Esophagus squamous epithelium (tissue), 5 donors: ENCODE data around the gene TEX19. TPM values are rescaled to one million over a fixed set of nuclear protein-coding genes. Genes with fewer than 3 reads are reported as not detected.
A peak's percentile ranks its signal among the peaks of the same experiment; 100 is the strongest.

Experiments
- DNase-seq: peaks from one replicate; lab custom pipeline; 2025; lab: John Stamatoyannopoulos, UW
- H3K27ac ChIP-seq, 4 donors: fragments of 200-600 bp; sonication (generic); one replicate each; pipeline ENCODE4 v1.5.1; 2016 to 2019; ENCODE audit warnings: mild to moderate bottlenecking in 1 of 4
- H3K27me3 ChIP-seq, 4 donors: fragments of 200-600 bp; sonication (generic); 1 replicate in 3 of 4; 2 replicates in 1 of 4; pipeline versions ENCODE4 v1.5.1 to v1.6.0; 2017 to 2021; ENCODE audit warnings: antibody characterized with exemption in 1 of 4
- H3K36me3 ChIP-seq, 3 donors: fragments of 200-600 bp; sonication (generic); one replicate each; pipeline ENCODE4 v1.5.1; 2016 to 2019
- H3K4me1 ChIP-seq, 3 donors: fragments of 200-600 bp; sonication (generic); one replicate each; pipeline ENCODE4 v1.5.1; 2017 to 2019
- H3K4me3 ChIP-seq, 4 donors: fragments of 200-600 bp; sonication (generic); 1 replicate in 3 of 4; 2 replicates in 1 of 4; pipeline ENCODE4 v1.5.1; 2016 to 2019; ENCODE audit warnings: mild to moderate bottlenecking in 2 of 4, moderate library complexity in 1 of 4
- H3K9me3 ChIP-seq, 3 donors: fragments of 200-600 bp; sonication (generic); one replicate each; pipeline ENCODE4 v1.5.1; 2016 to 2019
- CTCF ChIP-seq, 6 experiments: fragments of 450-650 bp in 4 of 6; fragments of 200-600 bp in 2 of 6; sonication (generic) in 2 of 6; IDR thresholded peaks; one replicate each; pipeline ENCODE4 v1.5.1; 2016 to 2019; ENCODE audit warnings: antibody characterized with exemption in 6 of 6, mild to moderate bottlenecking in 4 of 6, moderate library complexity in 4 of 6
- POLR2A ChIP-seq, 4 donors: fragments of 450-650 bp; IDR thresholded peaks; one replicate each; pipeline ENCODE4 v1.6.1; 2017; ENCODE audit warnings: antibody characterized with exemption in 4 of 4, mild to moderate bottlenecking in 4 of 4, moderate library complexity in 3 of 4
- WGBS, 2 donors: methylation state at CpG; one replicate each; pipeline ENCODE4 v1.1.5; 2018; 5-methylcytosine and 5-hydroxymethylcytosine counted together
- intact Hi-C: fragments of 100-400 bp; cut with DNase I; formaldehyde crosslinking; loops from one replicate; pipeline ENCODE4 v1.15.0; 2022
- total RNA-seq, 4 donors: library from RNA; depleted of rRNA; stranded (reverse); fragments of >200 nt; gene quantifications; one replicate each; pipeline ENCODE4 v1.1.0, GENCODE V29; 2016
- donor health status: DM: yes; HTN: yes; CAD: no.

The TEX19 gene
- total RNA-seq, 4 donors from 2014 or later = not detected

- DNase-seq = no peak
- intact Hi-C loops = no loop called here
- peaks cover 0 to 40% (median 8%) of the 10 kb centered on the region in 3 donors for H3K4me1 ChIP-seq
- peaks cover 0 to 75% (median 0%) of the 10 kb centered on the region in 3 donors for H3K36me3 ChIP-seq
- no peaks in the 10 kb centered on the region for H3K27me3 ChIP-seq
- H3K9me3 ChIP-seq = no peaks in the 10 kb centered on the region
- TF ChIP-seq POLR2A (IDR thresholded peaks at IDR 0.05) = no peak
- TF ChIP-seq CTCF (IDR thresholded peaks at IDR 0.05) = no peak
- peak overlapping the region in 1 of 4 donors; percentile 28 for H3K27ac ChIP-seq
- no peak overlapping the region for H3K4me3 ChIP-seq
- 58 to 85% methylated on average over 16 to 19 of the region's 19 CpGs for WGBS, 2 donors
These were observed 41.8 kb downstream of the TEX19 start for GRCh38 chr17:82400830-82401229.

- no peak for DNase-seq
- Histone ChIP-seq H3K4me3 (no peak overlapping the region), H3K27ac (no peak overlapping the region), H3K9me3 (no peaks in the 10 kb centered on the region), H3K4me1 (peaks cover 0 to 27% (median 8%) of the 10 kb centered on the region in 3 donors), H3K27me3 (no peaks in the 10 kb centered on the region), H3K36me3 (peaks cover 0 to 80% (median 0%) of the 10 kb centered on the region in 3 donors)
- TF ChIP-seq CTCF (IDR thresholded peaks at IDR 0.05) = no peak
- no peak for TF ChIP-seq POLR2A (IDR thresholded peaks at IDR 0.05)
- intact Hi-C loops = no loop called here
- 94 to 97% methylated on average over 7 of the region's 7 CpGs for WGBS, 2 donors
These were observed 43.8 kb downstream of the TEX19 start for GRCh38 chr17:82402865-82403264.

- TF ChIP-seq CTCF (IDR thresholded peaks at IDR 0.05) (no peak), POLR2A (IDR thresholded peaks at IDR 0.05) (no peak)
- 94% methylated on average over 25 to 38 of the region's 67 CpGs for WGBS, 2 donors
- H3K27ac ChIP-seq = no peak overlapping the region
- no peaks in the 10 kb centered on the region for H3K9me3 ChIP-seq
- intact Hi-C loops = no loop called here
- no peak for DNase-seq
- H3K4me3 ChIP-seq = no peak overlapping the region
- peaks cover 0 to 16% (median 8%) of the 10 kb centered on the region in 3 donors for H3K4me1 ChIP-seq
- no peaks in the 10 kb centered on the region for H3K27me3 ChIP-seq
- peaks cover 0 to 85% (median 0%) of the 10 kb centered on the region in 3 donors for H3K36me3 ChIP-seq
These were observed 44.9 kb downstream of the TEX19 start for GRCh38 chr17:82403662-82404660.

- TF ChIP-seq CTCF (IDR thresholded peaks at IDR 0.05) (no peak), POLR2A (IDR thresholded peaks at IDR 0.05) (no peak)
- no peak for DNase-seq
- Histone ChIP-seq H3K9me3 (no peaks in the 10 kb centered on the region), H3K4me1 (peaks cover 0 to 5% (median under 1%) of the 10 kb centered on the region in 3 donors), H3K27me3 (no peaks in the 10 kb centered on the region), H3K36me3 (peaks cover 0 to 90% (median 0%) of the 10 kb centered on the region in 3 donors), H3K4me3 (no peak overlapping the region), H3K27ac (no peak overlapping the region)
- intact Hi-C loops = no loop called here
- WGBS, 2 donors = 76 to 82% methylated on average over 12 to 13 of the region's 14 CpGs
These were observed 46.0 kb downstream of the TEX19 start for GRCh38 chr17:82405051-82405450.

GRCh38 chr17:82406131-82406671 is 47.2 kb downstream of the TEX19 start:
- TF ChIP-seq CTCF (IDR thresholded peaks at IDR 0.05) (no peak), POLR2A (IDR thresholded peaks at IDR 0.05) (no peak)
- Histone ChIP-seq H3K36me3 (peaks cover 0 to 85% (median 0%) of the 10 kb centered on the region in 3 donors), H3K4me3 (no peak overlapping the region), H3K4me1 (no peaks in the 10 kb centered on the region), H3K27ac (no peak overlapping the region), H3K27me3 (no peaks in the 10 kb centered on the region), H3K9me3 (no peaks in the 10 kb centered on the region)
- intact Hi-C loops = no loop called here
- DNase-seq = no peak
- 93 to 99% methylated on average over 6 of the region's 14 CpGs for WGBS, 2 donors
